GM12864 (cell line): ENCODE measurements around the gene DCTN3.

ENCODE experiments used
- DNase-seq: peaks from one replicate; pipeline ENCODE4 v3.0.0-alpha.2; 2011; ENCODE audit warnings: low read depth
- H3K4me3 ChIP-seq: 2 replicates; pipeline ENCODE4 v1.5.1; 2011; ENCODE audit warnings: mild to moderate bottlenecking, low read depth, low read length, control low read depth
- CTCF ChIP-seq: IDR thresholded peaks from 2 replicates; pipeline ENCODE4 v1.5.1; 2011; ENCODE audit warnings: low read depth, mild to moderate bottlenecking, moderate library complexity, low read length, control low read depth, inconsistent platforms; ENCODE audit errors: missing control alignments

Gene DCTN3

DNA sequence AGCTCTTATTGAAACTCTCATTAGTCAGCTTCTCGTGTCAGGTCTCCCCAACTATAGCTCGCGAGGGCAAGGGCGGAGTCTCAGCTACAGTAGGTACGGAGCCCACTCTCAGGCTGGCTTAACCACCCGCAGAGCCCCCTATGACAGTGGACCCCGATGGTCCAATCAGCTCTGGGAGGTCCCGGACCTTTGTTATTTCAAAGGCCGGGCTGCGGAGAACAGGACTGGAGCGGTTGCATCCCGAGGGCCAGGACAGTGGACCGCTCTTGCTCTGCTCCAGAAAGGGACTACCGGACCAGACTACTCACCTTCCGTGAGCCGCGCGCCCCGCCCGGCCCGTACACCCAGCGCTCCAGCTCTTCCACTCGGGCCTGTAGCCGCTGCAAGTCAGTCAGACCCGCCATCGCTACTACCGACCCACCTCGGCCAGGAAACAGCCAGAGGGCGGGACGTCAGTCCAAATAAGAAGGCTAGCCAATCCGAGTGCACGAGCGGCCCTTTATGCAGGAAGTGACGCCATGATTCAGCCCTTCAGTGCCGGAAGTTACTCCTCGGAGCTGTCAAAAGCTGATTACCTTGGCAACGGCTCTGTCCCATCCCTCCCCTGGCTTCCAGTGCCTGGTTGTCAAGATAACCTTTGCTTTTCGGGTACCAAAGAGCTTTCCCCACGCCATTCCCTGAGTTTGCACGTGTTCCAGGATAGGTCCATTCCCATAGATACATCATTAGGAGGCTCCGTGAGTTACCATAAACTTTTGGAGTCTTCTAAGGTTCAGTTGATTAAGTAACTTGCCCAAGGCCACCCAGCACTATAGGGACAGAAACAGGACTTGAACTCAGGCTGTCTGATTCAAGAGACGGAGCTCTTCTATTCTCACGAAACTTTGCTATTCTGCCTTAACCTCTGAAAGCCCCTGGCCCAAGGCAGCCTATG is at the start of gene DCTN3:
TSS of gene DCTN3 (minus strand) at position 435 of the 934 bp plus-strand sequence. CDS start at position 404, 31 bp downstream.
- DNase-seq = peak; percentile 91
- TF ChIP-seq CTCF = no peak
- H3K4me3 ChIP-seq = peak within 1 kb of the TSS; percentile 70

DNA sequence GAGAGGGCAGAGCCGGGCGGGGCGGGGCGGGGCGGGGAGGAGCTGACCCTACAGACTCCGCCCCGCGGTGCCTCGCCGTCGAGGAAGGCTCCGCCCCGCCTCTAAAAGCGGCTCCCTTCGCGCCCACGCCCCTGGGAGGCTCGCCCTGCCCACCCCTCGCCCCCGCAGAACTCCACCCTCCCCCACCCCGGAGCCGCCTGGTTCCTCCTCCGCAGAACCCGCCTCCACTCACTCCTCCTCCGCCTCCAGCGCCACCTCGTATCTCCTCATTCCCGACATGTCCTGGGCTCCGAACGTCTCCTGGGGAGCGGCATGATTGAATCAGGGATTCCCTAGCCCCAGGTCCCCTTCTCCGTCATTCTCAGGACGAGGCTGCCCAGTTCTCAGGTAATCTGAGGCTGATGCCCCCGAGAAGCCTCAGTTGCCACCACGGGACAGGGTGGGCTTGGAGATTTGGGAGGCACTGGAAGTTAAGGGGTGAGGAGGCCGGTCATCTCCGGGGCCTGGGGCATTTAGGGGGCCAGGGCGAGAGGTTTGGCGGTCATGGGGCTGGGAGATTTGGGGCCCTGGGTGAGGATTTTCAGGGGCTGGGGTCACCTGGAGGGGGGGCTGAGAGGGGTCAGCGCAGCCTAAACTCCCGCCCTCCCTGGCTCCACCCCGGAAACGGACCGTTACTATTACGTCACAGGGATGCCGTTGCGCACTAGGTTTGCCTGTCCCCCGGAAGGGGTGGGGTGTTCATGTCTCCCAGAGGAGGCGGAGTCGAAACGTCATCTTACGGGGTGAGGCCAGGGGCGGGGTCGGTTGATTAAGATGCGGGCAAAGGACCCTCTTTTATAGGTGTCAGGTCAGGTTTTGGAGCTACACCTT is 45.3 kb upstream of the DCTN3 start:
- H3K4me3 ChIP-seq = peak overlapping the region; percentile 74
- TF ChIP-seq CTCF = no peak
- peak; percentile 83 for DNase-seq

- H3K4me3 ChIP-seq = peak overlapping the region; percentile 56
- no peak for TF ChIP-seq CTCF
- DNase-seq = no peak
These were observed 44.7 kb upstream of the DCTN3 start for GRCh38 chr9:34665067-34665380.

GRCh38 chr9:34664281-34665066 is 44.2 kb upstream of the DCTN3 start:
- TF ChIP-seq CTCF = peak; percentile 99
- no peak for DNase-seq
- peak overlapping the region; percentile 56 for H3K4me3 ChIP-seq

- H3K4me3 ChIP-seq = no peak overlapping the region
- TF ChIP-seq CTCF = no peak
- DNase-seq = no peak
These were observed 43.0 kb upstream of the DCTN3 start for GRCh38 chr9:34663303-34663605.

DNA sequence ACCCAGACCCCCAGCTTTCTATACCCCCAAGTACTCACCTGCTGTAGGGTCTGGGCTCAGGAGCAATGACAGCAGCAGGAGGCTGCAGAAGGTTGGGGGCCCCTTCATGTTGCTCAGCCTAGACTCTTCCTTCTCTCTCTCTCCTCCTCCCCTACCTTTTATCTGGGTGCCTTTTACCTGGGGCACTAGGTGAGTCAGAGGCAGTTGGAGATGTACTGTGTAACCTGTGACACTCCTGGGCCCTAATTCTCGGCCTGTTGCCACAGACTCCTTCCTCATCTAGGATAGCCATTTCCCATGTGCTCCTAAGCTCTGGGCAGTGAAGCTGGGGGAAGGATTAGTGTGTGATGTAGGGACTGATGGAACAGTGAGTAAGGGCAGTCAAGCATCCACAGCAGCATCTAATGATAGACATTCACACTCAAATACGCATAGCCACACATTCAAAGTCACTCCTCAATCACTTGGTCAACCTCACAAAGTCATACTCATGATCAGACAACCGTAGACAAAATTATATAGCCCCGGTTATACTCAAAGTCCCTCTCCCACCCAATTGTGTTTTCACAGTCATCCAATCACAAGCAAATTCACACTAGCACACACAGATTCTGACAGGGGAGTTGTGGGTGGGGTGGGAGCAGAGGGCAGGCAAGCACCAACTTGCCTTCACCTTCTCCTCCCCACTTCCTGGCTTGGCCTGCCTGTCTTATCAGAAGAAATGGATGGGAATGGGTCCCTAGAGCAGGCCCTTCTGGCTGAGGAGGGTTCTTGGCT is 42.4 kb upstream of the DCTN3 start, which contains the start of gene CCL27:
TSS of gene CCL27 (minus strand) at position 132 of the 777 bp plus-strand sequence. CDS start at position 108, 24 bp downstream.
- H3K4me3 ChIP-seq = no peak within 1 kb of the TSS
- no peak for DNase-seq
- no peak for TF ChIP-seq CTCF
